HEK293 (cell line): ENCODE results near the gene SYT13.

Experiments
- CTCF ChIA-PET: fragments of 350-600 bp; formaldehyde crosslinking; extraction: SDS; loops from one replicate; lab custom pipeline; 2021; ENCODE audit warnings: antibody characterized with exemption; lab: Yijun Ruan, JAX
- POLR2A ChIA-PET: fragments of 300-600 bp; formaldehyde crosslinking; extraction: SDS; loops from one replicate; lab custom pipeline; 2020; ENCODE audit warnings: antibody characterized with exemption, inconsistent platforms; lab: Yijun Ruan, JAX
- H3K27ac ChIP-seq: fragments of 200-500 bp; sonication (Bioruptor generic); 2 replicates; pipeline ENCODE4 v1.5.1; 2014; ENCODE audit warnings: low read depth, low read length, control low read depth, inconsistent platforms; ENCODE audit errors: extremely low read depth
- H3K36me3 ChIP-seq, 2 experiments: fragments of 200-500 bp in 1 of 2; sonication (Bioruptor generic) in 1 of 2; 1 replicate in 1 of 2; 2 replicates in 1 of 2; pipeline ENCODE4 v1.5.1; 2014 to 2017; ENCODE audit warnings: inconsistent platforms in 2 of 2, low read length in 2 of 2; ENCODE audit not compliant: control insufficient read depth in 2 of 2, insufficient read depth in 1 of 2
- H3K4me1 ChIP-seq: fragments of 200-500 bp; sonication (Bioruptor generic); 2 replicates; pipeline ENCODE4 v1.5.1; 2014; ENCODE audit warnings: mild to moderate bottlenecking, low read length, inconsistent platforms; ENCODE audit not compliant: control insufficient read depth, insufficient read depth
- H3K4me3 ChIP-seq: 2 replicates; pipeline ENCODE4 v1.5.1; 2011; ENCODE audit warnings: low read depth, mild to moderate bottlenecking, control low read depth, low read length, moderate library complexity
- H3K9me3 ChIP-seq: fragments of 200-500 bp; sonication (Bioruptor generic); 2 replicates; pipeline ENCODE4 v1.5.1; 2014; ENCODE audit warnings: low read depth, low read length, inconsistent platforms; ENCODE audit not compliant: control insufficient read depth, insufficient read depth
- GLIS2 ChIP-seq: fragments of 450-650 bp; formaldehyde crosslinking; IDR thresholded peaks from 2 replicates; pipeline ENCODE4 v1.5.1; 2016; ENCODE audit warnings: missing biosample characterization, missing genetic modification characterization
- KLF16 ChIP-seq: fragments of 450-650 bp; formaldehyde crosslinking; IDR thresholded peaks from 2 replicates; pipeline ENCODE4 v1.5.1; 2017; ENCODE audit warnings: missing biosample characterization, missing genetic modification characterization
- MZF1 ChIP-seq: fragments of 450-650 bp; formaldehyde crosslinking; IDR thresholded peaks from 2 replicates; pipeline ENCODE4 v1.5.1; 2017; ENCODE audit warnings: missing biosample characterization, missing genetic modification characterization, borderline replicate concordance
- OSR2 ChIP-seq: fragments of 450-650 bp; formaldehyde crosslinking; IDR thresholded peaks from 2 replicates; pipeline ENCODE4 v1.5.1; 2016; ENCODE audit warnings: missing biosample characterization, missing genetic modification characterization
- TCF7L2 ChIP-seq: IDR thresholded peaks from 2 replicates; pipeline ENCODE4 v1.6.1; 2011; ENCODE audit warnings: low read depth, mild to moderate bottlenecking, inconsistent platforms, low read length, moderate library complexity, borderline replicate concordance
- WT1 ChIP-seq: fragments of 450-650 bp; formaldehyde crosslinking; IDR thresholded peaks from 2 replicates; pipeline ENCODE4 v1.5.1; 2016; ENCODE audit warnings: missing biosample characterization, missing genetic modification characterization
- ZBTB17 ChIP-seq: fragments of 450-650 bp; formaldehyde crosslinking; IDR thresholded peaks from 2 replicates; pipeline ENCODE4 v1.5.1; 2016; ENCODE audit warnings: missing biosample characterization, missing genetic modification characterization
- ZBTB7A ChIP-seq: fragments of 450-650 bp; formaldehyde crosslinking; IDR thresholded peaks from 2 replicates; pipeline ENCODE4 v1.5.1; 2016; ENCODE audit warnings: low read depth, missing biosample characterization, missing genetic modification characterization
- ZBTB8A ChIP-seq: fragments of 450-650 bp; formaldehyde crosslinking; IDR thresholded peaks from 2 replicates; pipeline ENCODE4 v1.5.1; 2016; ENCODE audit warnings: missing biosample characterization, missing genetic modification characterization
- ZNF155 ChIP-seq: fragments of 450-650 bp; formaldehyde crosslinking; IDR thresholded peaks from 2 replicates; pipeline ENCODE4 v1.5.1; 2016; ENCODE audit warnings: missing biosample characterization, missing genetic modification characterization
- ZNF214 ChIP-seq: fragments of 450-650 bp; formaldehyde crosslinking; IDR thresholded peaks from 2 replicates; pipeline ENCODE4 v1.5.1; 2017; ENCODE audit warnings: missing biosample characterization, mild to moderate bottlenecking, missing genetic modification characterization, borderline replicate concordance
- ZNF24 ChIP-seq: fragments of 450-650 bp; formaldehyde crosslinking; IDR thresholded peaks from 2 replicates; pipeline ENCODE4 v1.5.1; 2016; ENCODE audit warnings: missing biosample characterization, missing genetic modification characterization
- ZNF266 ChIP-seq: fragments of 450-650 bp; formaldehyde crosslinking; IDR thresholded peaks from 2 replicates; pipeline ENCODE4 v1.5.1; 2016; ENCODE audit warnings: missing biosample characterization, missing genetic modification characterization, low read depth
- ZNF513 ChIP-seq: fragments of 450-650 bp; IDR thresholded peaks from 2 replicates; pipeline ENCODE4 v1.5.1; 2018; ENCODE audit warnings: missing biosample characterization, missing genetic modification characterization
- ZNF530 ChIP-seq: fragments of 450-650 bp; formaldehyde crosslinking; IDR thresholded peaks from 2 replicates; pipeline ENCODE4 v1.5.1; 2016; ENCODE audit warnings: low read depth, missing biosample characterization, missing genetic modification characterization
- ZNF645 ChIP-seq: fragments of 450-650 bp; formaldehyde crosslinking; IDR thresholded peaks from 2 replicates; pipeline ENCODE4; 2016; ENCODE audit warnings: missing biosample characterization, missing genetic modification characterization
- ZNF658 ChIP-seq: fragments of 450-650 bp; formaldehyde crosslinking; IDR thresholded peaks from 2 replicates; pipeline ENCODE4; 2016; ENCODE audit warnings: missing biosample characterization, missing genetic modification characterization
- ZNF747 ChIP-seq: fragments of 450-650 bp; formaldehyde crosslinking; IDR thresholded peaks from 2 replicates; pipeline ENCODE4 v1.5.1; 2016; ENCODE audit warnings: missing biosample characterization, missing genetic modification characterization
- ZNF777 ChIP-seq: fragments of 450-650 bp; formaldehyde crosslinking; IDR thresholded peaks from 2 replicates; pipeline ENCODE4 v1.5.1; 2017; ENCODE audit warnings: missing biosample characterization, missing genetic modification characterization, borderline replicate concordance
- ZNF791 ChIP-seq: fragments of 450-650 bp; formaldehyde crosslinking; IDR thresholded peaks from 2 replicates; pipeline ENCODE4 v1.5.1; 2016; ENCODE audit warnings: missing biosample characterization, missing genetic modification characterization
- ZNF792 ChIP-seq: fragments of 450-650 bp; formaldehyde crosslinking; IDR thresholded peaks from 2 replicates; pipeline ENCODE4 v1.5.1; 2016; ENCODE audit warnings: missing biosample characterization, missing genetic modification characterization
- ZNF830 ChIP-seq: fragments of 450-650 bp; IDR thresholded peaks from 2 replicates; pipeline ENCODE4 v1.5.0; 2018; ENCODE audit warnings: missing biosample characterization, missing genetic modification characterization, low read depth, mild to moderate bottlenecking, moderate library complexity
- TF ChIP-seq, protein P1 (sequence below): fragments of 450-650 bp; formaldehyde crosslinking; IDR thresholded peaks from 2 replicates; pipeline ENCODE4 v1.5.1; 2017; ENCODE audit warnings: missing biosample characterization, missing genetic modification characterization
- TF ChIP-seq, protein P2 (sequence below): fragments of 450-650 bp; formaldehyde crosslinking; IDR thresholded peaks from 2 replicates; pipeline ENCODE4 v1.5.1; 2017; ENCODE audit warnings: missing biosample characterization, missing genetic modification characterization

SYT13 gene

DNA sequence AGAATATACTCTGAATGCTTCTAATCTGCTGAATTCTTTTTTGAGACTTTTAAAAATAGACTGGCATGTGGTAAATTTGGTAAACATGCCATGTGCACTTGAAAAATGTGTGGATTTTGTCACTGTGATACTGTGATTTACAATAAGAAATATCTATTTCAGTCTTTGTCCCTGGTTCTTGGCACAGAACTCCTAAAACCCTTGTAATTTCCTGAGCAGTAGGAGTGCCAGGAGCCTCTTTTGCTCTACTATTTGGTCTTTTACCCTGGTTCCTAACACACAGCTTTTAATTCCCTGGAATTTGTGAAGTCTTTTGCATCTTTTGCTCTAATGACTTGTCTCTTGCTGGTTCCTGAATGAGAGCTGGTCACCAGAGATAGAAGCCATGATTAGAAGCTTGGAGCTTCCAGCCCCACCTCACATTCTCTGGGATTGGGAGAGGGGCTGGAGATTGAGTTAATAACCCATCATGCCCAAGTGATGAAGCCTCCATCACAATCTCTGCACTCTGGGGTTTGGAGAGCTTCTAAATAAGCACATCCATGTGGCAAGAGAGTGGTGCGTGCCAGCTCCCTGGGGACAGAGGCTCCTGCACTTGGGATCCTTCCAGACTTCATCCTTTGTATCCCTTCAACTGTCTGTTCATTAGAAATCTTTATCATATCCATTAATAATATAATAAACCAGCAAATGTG, 27.2 kb upstream of the SYT13 start:
- Histone ChIP-seq H3K4me3 (no peak overlapping the region), H3K9me3 (no peaks in the 10 kb centered on the region), H3K27ac (no peak overlapping the region), H3K36me3 (no peaks in the 10 kb centered on the region), H3K4me1 (no peaks in the 10 kb centered on the region)
- POLR2A ChIA-PET = no interaction called here
- CTCF ChIA-PET = interaction anchor here (0.7 to 2.9 kb wide), 4 partner anchors 15 to 203 kb away, joined by 3 to 14 read pairs (median 4); no protein-coding TSS in a partner anchor
- TF ChIP-seq ZNF214 (tag by site-specific recombination) (no peak), TCF7L2 (no peak), ZNF530 (tag by site-specific recombination) (no peak), MZF1 (tag by site-specific recombination) (no peak), ZNF747 (tag by site-specific recombination) (no peak), ZNF155 (no peak), ZNF777 (tag by site-specific recombination) (no peak), ZNF830 (no peak), ZNF645 (tag by site-specific recombination) (no peak), ZNF791 (tag by site-specific recombination) (no peak), GLIS2 (tag by site-specific recombination) (no peak), WT1 (tag by site-specific recombination) (no peak), ZNF792 (tag by site-specific recombination) (no peak), ZBTB8A (tag by site-specific recombination) (no peak), OSR2 (tag by site-specific recombination) (no peak)
- TF ChIP-seq, protein P1, sequence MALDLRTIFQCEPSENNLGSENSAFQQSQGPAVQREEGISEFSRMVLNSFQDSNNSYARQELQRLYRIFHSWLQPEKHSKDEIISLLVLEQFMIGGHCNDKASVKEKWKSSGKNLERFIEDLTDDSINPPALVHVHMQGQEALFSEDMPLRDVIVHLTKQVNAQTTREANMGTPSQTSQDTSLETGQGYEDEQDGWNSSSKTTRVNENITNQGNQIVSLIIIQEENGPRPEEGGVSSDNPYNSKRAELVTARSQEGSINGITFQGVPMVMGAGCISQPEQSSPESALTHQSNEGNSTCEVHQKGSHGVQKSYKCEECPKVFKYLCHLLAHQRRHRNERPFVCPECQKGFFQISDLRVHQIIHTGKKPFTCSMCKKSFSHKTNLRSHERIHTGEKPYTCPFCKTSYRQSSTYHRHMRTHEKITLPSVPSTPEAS = no peak

GRCh38 chr11:45305874-45306623, 19.9 kb upstream of the SYT13 start:
- Histone ChIP-seq H3K27ac (no peak overlapping the region), H3K9me3 (no peaks in the 10 kb centered on the region), H3K4me3 (no peak overlapping the region)
- POLR2A ChIA-PET = interaction anchor here (0.7 kb wide), 1 partner anchor 1140 kb away, joined by 6 read pairs; no protein-coding TSS in a partner anchor
- CTCF ChIA-PET = interaction anchor here (0.7 to 4.4 kb wide), 3 partner anchors 195 to 369 kb away, joined by 3 to 22 read pairs (median 4); no protein-coding TSS in a partner anchor
- no peak for TF ChIP-seq KLF16 (tag by site-specific recombination)
- peak; percentile 32; the same call in 1 of the 2 replicates for TF ChIP-seq ZBTB17 (tag by site-specific recombination)
- no peak for TF ChIP-seq ZNF24 (tag by site-specific recombination)
- TF ChIP-seq, protein P2, sequence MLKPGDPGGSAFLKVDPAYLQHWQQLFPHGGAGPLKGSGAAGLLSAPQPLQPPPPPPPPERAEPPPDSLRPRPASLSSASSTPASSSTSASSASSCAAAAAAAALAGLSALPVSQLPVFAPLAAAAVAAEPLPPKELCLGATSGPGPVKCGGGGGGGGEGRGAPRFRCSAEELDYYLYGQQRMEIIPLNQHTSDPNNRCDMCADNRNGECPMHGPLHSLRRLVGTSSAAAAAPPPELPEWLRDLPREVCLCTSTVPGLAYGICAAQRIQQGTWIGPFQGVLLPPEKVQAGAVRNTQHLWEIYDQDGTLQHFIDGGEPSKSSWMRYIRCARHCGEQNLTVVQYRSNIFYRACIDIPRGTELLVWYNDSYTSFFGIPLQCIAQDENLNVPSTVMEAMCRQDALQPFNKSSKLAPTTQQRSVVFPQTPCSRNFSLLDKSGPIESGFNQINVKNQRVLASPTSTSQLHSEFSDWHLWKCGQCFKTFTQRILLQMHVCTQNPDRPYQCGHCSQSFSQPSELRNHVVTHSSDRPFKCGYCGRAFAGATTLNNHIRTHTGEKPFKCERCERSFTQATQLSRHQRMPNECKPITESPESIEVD = no peak
- no peak for TF ChIP-seq ZBTB7A (tag by site-specific recombination)
- no peak for TF ChIP-seq ZNF266 (tag by site-specific recombination)
- no peak for TF ChIP-seq ZNF513 (tag by site-specific recombination)
- no peak for TF ChIP-seq ZNF658 (tag by site-specific recombination)
- TF ChIP-seq, all 188 proteins: peak for 1
- H3K36me3 ChIP-seq = no peaks in the 10 kb centered on the region
- no peaks in the 10 kb centered on the region for H3K4me1 ChIP-seq
